Adipocyte (in vitro differentiated cells): ENCODE results near the gene PTH2.

Source experiments
- DNase-seq: peaks from one replicate; pipeline ENCODE4 v3.0.0-alpha.2; 2015; ENCODE audit warnings: low read depth
- H3K27me3 ChIP-seq: replicated peaks from 2 replicates; pipeline ENCODE4 v1.7.0; 2013; ENCODE audit warnings: mild to moderate bottlenecking, low read length, moderate library complexity; ENCODE audit not compliant: control insufficient read depth, insufficient read depth
- H3K36me3 ChIP-seq: 2 replicates; pipeline ENCODE4 v1.7.0; 2013; ENCODE audit warnings: low read length, mild to moderate bottlenecking, moderate library complexity; ENCODE audit not compliant: control insufficient read depth, insufficient read depth, severe bottlenecking
- H3K4me1 ChIP-seq: 2 replicates; pipeline ENCODE4 v1.7.0; 2013; ENCODE audit warnings: mild to moderate bottlenecking, low read length, moderate library complexity; ENCODE audit not compliant: control insufficient read depth, insufficient read depth
- H3K4me3 ChIP-seq: 2 replicates; pipeline ENCODE4 v1.7.0; 2013; ENCODE audit warnings: mild to moderate bottlenecking, low read length, moderate library complexity
- H3K9ac ChIP-seq: 2 replicates; pipeline ENCODE4 v1.7.0; 2013; ENCODE audit warnings: mild to moderate bottlenecking, low read length, moderate library complexity
- H3K9me3 ChIP-seq: 2 replicates; pipeline ENCODE4 v1.7.0; 2013; ENCODE audit warnings: mild to moderate bottlenecking, low read length, moderate library complexity; ENCODE audit not compliant: control insufficient read depth

PTH2 gene

DNA sequence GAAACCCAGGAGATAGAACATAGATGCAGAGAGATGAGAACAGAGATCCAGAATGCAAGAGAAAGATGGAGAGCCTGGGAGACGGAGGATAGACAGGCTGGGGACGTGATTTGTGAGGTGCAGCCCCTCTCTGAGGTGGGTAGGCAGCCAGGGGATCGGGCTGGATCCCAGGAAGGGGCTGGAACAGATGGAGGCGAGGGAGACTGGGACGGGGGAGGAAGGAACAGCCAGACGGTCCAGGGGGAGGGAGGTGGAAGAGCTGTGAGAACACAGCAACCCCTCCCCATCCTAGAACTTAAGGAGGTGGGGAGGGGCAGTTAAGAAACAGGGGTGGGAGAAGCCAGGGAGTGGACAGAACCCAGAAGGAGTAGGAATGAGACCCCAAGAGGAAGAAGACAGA lies 15.0 kb upstream of the PTH2 start:
- H3K4me1 ChIP-seq: peaks cover 4% of the 10 kb centered on the region
- no peak overlapping the region for H3K9ac ChIP-seq
- peaks cover 60% of the 10 kb centered on the region for H3K27me3 ChIP-seq
- H3K9me3 ChIP-seq: no peaks in the 10 kb centered on the region
- no peak for DNase-seq
- H3K36me3 ChIP-seq: no peaks in the 10 kb centered on the region
- no peak overlapping the region for H3K4me3 ChIP-seq

DNA sequence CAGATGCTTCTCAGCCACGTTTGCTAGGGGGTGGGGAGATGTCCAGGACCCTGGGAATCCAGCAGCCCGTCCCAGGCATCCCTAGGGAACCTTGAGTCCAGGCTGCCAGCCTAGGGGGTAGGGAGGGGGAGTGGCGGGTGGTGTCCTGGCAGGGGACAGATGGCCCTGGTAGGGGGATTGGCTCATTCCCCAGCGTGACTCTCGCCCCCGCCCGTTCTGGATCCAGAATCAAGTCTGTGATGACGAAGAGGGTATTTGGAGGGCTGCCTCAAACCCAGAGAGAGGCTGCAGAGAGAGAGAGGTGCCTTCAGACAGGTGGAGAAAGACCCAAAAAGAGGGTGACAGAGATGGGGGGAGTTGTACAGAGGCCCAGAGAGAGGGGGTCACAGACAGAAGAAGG lies 14.0 kb upstream of the PTH2 start:
- peaks cover 60% of the 10 kb centered on the region for H3K27me3 ChIP-seq
- H3K9ac ChIP-seq: no peak overlapping the region
- no peak for DNase-seq
- no peak overlapping the region for H3K4me3 ChIP-seq
- H3K9me3 ChIP-seq: no peaks in the 10 kb centered on the region
- H3K36me3 ChIP-seq: no peaks in the 10 kb centered on the region
- H3K4me1 ChIP-seq: peaks cover 2% of the 10 kb centered on the region

DNA sequence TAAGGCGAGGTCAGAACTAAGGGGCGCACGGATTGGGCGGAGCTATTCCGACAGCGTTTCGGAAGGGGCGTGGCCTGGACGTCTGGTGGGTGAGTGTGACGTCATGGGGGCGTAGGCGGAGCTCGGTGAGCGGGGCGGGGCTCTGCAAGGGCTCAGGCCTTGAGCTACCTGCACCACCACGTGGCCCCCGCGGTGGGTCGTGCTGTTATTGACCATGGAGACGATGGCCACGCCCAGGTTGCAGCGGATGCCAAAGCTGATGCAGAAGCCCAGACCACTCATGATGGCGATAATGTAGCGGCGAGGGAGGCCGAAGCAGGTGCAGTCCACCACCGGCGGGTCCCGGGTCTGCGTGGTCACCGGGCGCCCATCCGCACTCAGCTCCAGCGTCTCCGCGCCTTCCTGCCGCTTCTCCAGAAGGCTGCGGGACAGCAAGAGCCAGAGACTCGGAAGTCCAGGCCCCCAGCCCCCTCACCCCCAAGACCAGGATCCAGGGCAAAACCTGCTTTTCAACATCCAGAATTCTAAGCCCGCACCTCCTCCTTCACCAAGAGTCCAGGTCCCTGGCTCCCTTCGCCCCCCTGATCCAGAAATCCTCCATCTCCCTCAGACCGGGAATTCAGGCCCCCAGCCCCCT lies 13.3 kb upstream of the PTH2 start:
- Histone ChIP-seq H3K9ac (no peak overlapping the region), H3K36me3 (no peaks in the 10 kb centered on the region), H3K9me3 (no peaks in the 10 kb centered on the region), H3K4me3 (no peak overlapping the region), H3K4me1 (no peaks in the 10 kb centered on the region), H3K27me3 (peaks cover 55% of the 10 kb centered on the region)
- DNase-seq: no peak

GRCh38 chr19:49435670-49436069 lies 12.4 kb upstream of the PTH2 start:
- H3K9me3 ChIP-seq: no peaks in the 10 kb centered on the region
- H3K36me3 ChIP-seq: no peaks in the 10 kb centered on the region
- no peak overlapping the region for H3K4me3 ChIP-seq
- DNase-seq: no peak
- H3K27me3 ChIP-seq: peaks cover 54% of the 10 kb centered on the region
- no peaks in the 10 kb centered on the region for H3K4me1 ChIP-seq
- no peak overlapping the region for H3K9ac ChIP-seq

- H3K9ac ChIP-seq: no peak overlapping the region
- H3K36me3 ChIP-seq: no peaks in the 10 kb centered on the region
- H3K4me1 ChIP-seq: no peaks in the 10 kb centered on the region
- no peak overlapping the region for H3K4me3 ChIP-seq
- H3K9me3 ChIP-seq: no peaks in the 10 kb centered on the region
- no peak for DNase-seq
- H3K27me3 ChIP-seq: peaks cover 53% of the 10 kb centered on the region
Measured at GRCh38 chr19:49434907-49435583, 11.8 kb upstream of the PTH2 start.

DNA sequence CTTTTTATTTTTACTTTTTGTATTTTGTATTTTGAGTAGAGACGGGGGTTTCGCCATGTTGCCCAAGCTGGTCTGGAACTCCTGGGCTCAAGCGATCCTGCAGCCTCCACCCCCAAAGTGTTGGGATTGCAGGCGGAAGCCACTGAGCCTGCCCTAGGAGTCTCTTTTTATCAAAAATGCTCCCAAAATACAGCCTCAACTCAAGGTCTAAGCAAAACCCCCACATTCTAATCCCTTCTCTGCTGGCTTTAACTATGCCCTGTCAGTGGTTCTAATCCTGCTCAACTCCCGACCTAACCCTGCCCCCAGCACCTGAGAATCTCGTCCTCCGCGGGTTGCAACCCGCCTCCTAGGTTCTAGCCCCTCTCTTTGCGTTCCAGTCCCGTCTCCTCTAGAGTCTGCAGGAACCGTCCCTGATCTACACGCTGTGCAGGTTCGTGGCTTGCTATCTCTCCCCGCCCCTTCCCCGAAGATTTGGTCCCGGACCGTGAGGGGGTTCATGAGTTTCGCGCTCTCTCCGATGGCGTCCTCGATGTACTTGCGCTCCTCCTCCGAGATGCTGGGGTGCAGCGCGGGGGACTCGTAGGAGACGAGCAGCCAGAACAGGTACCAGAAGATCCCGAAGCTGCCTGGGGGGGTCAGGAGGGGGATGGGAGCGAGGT lies 10.1 kb upstream of the PTH2 start:
- Histone ChIP-seq H3K36me3 (no peaks in the 10 kb centered on the region), H3K9me3 (no peaks in the 10 kb centered on the region), H3K27me3 (peaks cover 51% of the 10 kb centered on the region), H3K9ac (no peak overlapping the region), H3K4me1 (no peaks in the 10 kb centered on the region), H3K4me3 (no peak overlapping the region)
- DNase-seq: no peak

DNA sequence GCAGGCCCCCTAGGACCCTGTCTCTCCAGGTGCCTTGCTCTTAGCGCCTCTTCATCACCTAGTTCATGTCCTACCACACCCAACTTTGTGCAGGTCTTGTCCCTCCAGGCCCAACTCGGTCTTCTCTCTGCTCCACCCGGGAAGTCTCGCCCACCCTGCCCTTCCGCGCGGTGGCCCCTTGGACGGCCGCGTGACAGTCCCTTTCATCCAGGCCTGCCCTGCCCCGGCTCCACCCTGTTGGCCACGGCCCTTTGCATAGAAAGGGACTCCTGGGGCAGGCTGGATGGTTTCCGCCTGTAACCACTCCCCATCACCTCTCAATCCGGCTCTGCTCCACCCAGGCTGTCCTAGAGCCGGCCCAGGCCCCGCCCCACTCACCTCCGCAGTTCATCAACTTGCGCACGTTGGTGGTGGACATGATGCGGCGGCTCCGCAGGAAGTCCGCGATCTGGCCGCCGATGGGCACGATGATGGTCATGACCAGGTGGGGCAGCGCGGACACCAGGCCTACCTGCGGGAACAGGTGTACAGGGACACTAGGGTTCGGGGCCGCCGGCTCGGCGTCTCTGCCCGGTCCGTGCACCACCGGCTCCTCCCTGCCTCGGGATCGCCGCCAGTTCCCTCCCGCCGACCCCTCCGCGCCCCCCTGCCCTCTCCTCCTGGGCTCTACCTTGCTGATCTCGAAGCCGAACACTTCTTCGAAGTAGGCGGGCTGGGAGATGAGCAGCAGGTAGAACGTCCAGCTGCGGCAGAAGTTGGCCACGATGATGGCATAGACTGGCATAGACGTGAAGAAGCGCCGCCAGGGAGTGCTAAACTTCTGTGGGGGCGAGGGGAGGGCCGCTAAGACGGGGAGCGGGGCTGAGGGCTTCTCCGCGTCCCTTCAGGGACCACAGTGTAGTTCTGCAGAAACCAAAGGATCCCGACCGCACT lies 9.2 kb upstream of the PTH2 start:
- DNase-seq: no peak
- no peak overlapping the region for H3K4me3 ChIP-seq
- peaks cover 49% of the 10 kb centered on the region for H3K27me3 ChIP-seq

DNA sequence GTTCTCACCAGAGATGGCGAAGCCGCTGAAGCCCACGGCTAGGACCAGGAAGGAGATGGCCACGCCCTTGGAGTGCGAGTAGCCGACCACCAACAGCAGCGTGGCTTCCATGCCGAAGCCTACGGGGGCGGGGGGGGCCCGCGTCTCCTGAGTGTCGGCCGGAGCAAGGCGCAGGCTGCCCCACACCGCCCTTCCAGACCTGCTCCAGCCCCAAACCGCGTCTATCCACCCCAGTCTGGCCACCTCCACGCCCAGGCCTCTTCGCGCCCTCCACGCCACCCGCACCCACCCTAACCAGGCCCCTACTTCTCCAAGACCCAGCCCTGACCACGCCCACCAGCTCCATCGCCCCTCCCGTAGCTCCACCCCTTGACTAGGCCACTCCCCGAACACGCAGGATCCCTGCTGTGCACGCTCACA lies 8.1 kb upstream of the PTH2 start:
- Histone ChIP-seq H3K9me3 (no peaks in the 10 kb centered on the region), H3K4me1 (no peaks in the 10 kb centered on the region), H3K9ac (no peak overlapping the region), H3K27me3 (peaks cover 53% of the 10 kb centered on the region), H3K4me3 (no peak overlapping the region), H3K36me3 (no peaks in the 10 kb centered on the region)
- DNase-seq: no peak

More for the DNA sequence above, 9.2 kb upstream of the PTH2 start:
- Histone ChIP-seq H3K36me3 (no peaks in the 10 kb centered on the region), H3K9me3 (no peaks in the 10 kb centered on the region), H3K9ac (no peak overlapping the region), H3K4me1 (no peaks in the 10 kb centered on the region)

DNA sequence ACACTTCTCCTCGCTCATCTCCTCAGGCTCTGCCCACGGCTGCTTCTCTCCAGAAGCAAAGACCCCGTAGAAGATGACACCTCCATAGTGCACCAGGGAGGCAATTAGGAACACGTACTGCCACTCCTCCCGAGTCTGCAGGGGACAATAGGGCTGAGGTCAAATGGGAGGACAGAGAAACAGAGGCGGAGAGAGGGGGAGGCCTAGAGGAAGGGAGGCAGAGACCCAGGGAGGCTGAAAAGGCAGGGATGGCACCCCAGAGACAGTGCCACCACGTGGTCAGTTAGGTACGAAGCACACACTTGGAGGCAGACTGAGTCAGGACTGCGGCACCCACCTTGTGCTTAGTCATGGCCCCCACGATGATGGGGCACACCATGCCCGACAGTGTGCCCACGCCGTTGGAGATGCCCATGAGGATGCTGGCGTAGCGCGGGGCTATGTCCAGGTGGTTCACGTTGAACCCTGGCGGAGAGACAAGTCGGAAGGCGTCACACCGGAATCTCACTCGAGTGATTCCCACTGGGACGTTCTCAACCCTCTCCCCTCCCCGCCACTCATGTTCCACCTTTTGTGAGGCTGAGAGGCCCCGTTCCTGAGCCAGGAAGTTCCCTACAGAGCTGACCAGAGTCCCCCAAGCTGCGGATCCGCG lies 7.6 kb upstream of the PTH2 start:
- no peak for DNase-seq
- Histone ChIP-seq H3K27me3 (peaks cover 54% of the 10 kb centered on the region), H3K9me3 (no peaks in the 10 kb centered on the region), H3K4me3 (no peak overlapping the region), H3K4me1 (peaks cover 3% of the 10 kb centered on the region), H3K36me3 (no peaks in the 10 kb centered on the region), H3K9ac (no peak overlapping the region)

- no peak overlapping the region for H3K9ac ChIP-seq
- H3K9me3 ChIP-seq: no peaks in the 10 kb centered on the region
- H3K4me1 ChIP-seq: peaks cover 3% of the 10 kb centered on the region
- peaks cover 60% of the 10 kb centered on the region for H3K27me3 ChIP-seq
- no peaks in the 10 kb centered on the region for H3K36me3 ChIP-seq
- DNase-seq: no peak
- no peak overlapping the region for H3K4me3 ChIP-seq
Measured at GRCh38 chr19:49430172-49430677, 7.0 kb upstream of the PTH2 start.
